Peyer's patch (tissue), 4 donors: ENCODE results near the gene GRID2IP. TPM values are rescaled to one million over a fixed set of nuclear protein-coding genes. Genes with fewer than 3 reads are reported as not detected.
A peak's percentile ranks its signal among the peaks of the same experiment; 100 is the strongest.

ENCODE experiments used
- DNase-seq, 3 donors: peaks; one replicate each; pipeline ENCODE4 v3.0.0-alpha.2; 2017 to 2019
- H3K27ac ChIP-seq, 4 donors: fragments of 200-600 bp; sonication (generic); one replicate each; pipeline ENCODE4 v1.5.1; 2016 to 2019
- H3K27me3 ChIP-seq, 2 donors: fragments of 200-600 bp; sonication (generic); one replicate each; pipeline ENCODE4 v1.5.1; 2019
- H3K36me3 ChIP-seq, 3 donors: fragments of 200-600 bp; sonication (generic); one replicate each; pipeline ENCODE4 v1.5.1; 2016 to 2019
- H3K4me1 ChIP-seq, 4 donors: fragments of 200-600 bp; sonication (generic); one replicate each; pipeline ENCODE4 v1.5.1; 2016 to 2019
- H3K4me3 ChIP-seq, 4 donors: fragments of 200-600 bp; sonication (generic); 1 replicate in 3 of 4; 2 replicates in 1 of 4; pipeline ENCODE4 v1.5.1; 2016 to 2019; ENCODE audit warnings: mild to moderate bottlenecking in 1 of 4
- H3K9me3 ChIP-seq, 4 donors: fragments of 200-600 bp; sonication (generic); one replicate each; pipeline ENCODE4 v1.5.1; 2016 to 2019; ENCODE audit warnings: mild to moderate bottlenecking in 1 of 4
- CTCF ChIP-seq, 6 experiments: fragments of 450-650 bp in 4 of 6; fragments of 200-600 bp in 2 of 6; sonication (generic) in 1 of 6; IDR thresholded peaks; one replicate each; pipeline ENCODE4 v1.5.1; 2017 to 2019; ENCODE audit warnings: antibody characterized with exemption in 6 of 6, mild to moderate bottlenecking in 3 of 6, moderate library complexity in 1 of 6
- POLR2A ChIP-seq, 2 donors: fragments of 450-650 bp; IDR thresholded peaks; one replicate each; pipeline ENCODE4 v1.5.1; 2017; ENCODE audit warnings: antibody characterized with exemption in 2 of 2, mild to moderate bottlenecking in 2 of 2, moderate library complexity in 2 of 2
- total RNA-seq, 4 donors: library from RNA; depleted of rRNA; stranded (reverse); fragments of >200 nt; gene quantifications; one replicate each; pipeline ENCODE4 v1.1.0, GENCODE V29; 2016

The GRID2IP gene
- total RNA-seq, result under 1 TPM in 3 of 4 donors, not detected in 1; 0.40 to 0.95 (median 0.88) TPM

GRCh38 chr7:6551016-6551511 lies at the start of gene GRID2IP:
Gene GRID2IP, minus strand, starts transcription at chr7:6551461. Its CDS starts 25 bp downstream, at chr7:6551436.
- Histone ChIP-seq H3K4me3 (no peak within 1 kb of the TSS), H3K27ac (no peak within 1 kb of the TSS), H3K36me3 (no peaks in the 10 kb centered on the region), H3K27me3 (no peaks in the 10 kb centered on the region), H3K9me3 (no peaks in the 10 kb centered on the region), H3K4me1 (no peaks in the 10 kb centered on the region)
- DNase-seq, result no peak
- TF ChIP-seq CTCF (IDR thresholded peaks at IDR 0.05) (no peak), POLR2A (IDR thresholded peaks at IDR 0.05) (no peak)

GRCh38 chr7:6600093-6600492 lies 48.8 kb upstream of the GRID2IP start:
- H3K27me3 ChIP-seq, result no peaks in the 10 kb centered on the region
- H3K27ac ChIP-seq, result no peak overlapping the region
- TF ChIP-seq POLR2A (IDR thresholded peaks at IDR 0.05) (no peak), CTCF (IDR thresholded peaks at IDR 0.05) (no peak)
- no peak for DNase-seq
- H3K36me3 ChIP-seq, result peaks cover 0 to 83% (median 0%) of the 10 kb centered on the region in 3 donors
- no peak overlapping the region for H3K4me3 ChIP-seq
- no peaks in the 10 kb centered on the region for H3K4me1 ChIP-seq
- no peaks in the 10 kb centered on the region for H3K9me3 ChIP-seq

GRCh38 chr7:6590645-6591110 lies 39.4 kb upstream of the GRID2IP start:
- H3K36me3 ChIP-seq, result peaks cover 0 to 45% (median 0%) of the 10 kb centered on the region in 3 donors

GRCh38 chr7:6589829-6590644 lies 38.8 kb upstream of the GRID2IP start, which contains the start of gene INTS15:
Gene INTS15, plus strand, starts transcription at chr7:6590021. Its CDS starts 263 bp downstream, at chr7:6590284.
- peak within 1 kb of the TSS; percentile 59 to 90 (median 76) for H3K4me3 ChIP-seq
- H3K4me1 ChIP-seq, result peaks cover 0 to 17% (median 11%) of the 10 kb centered on the region in 4 donors
- peak; percentile 71 to 88 (median 88) for DNase-seq
- H3K27me3 ChIP-seq, result no peaks in the 10 kb centered on the region
- H3K36me3 ChIP-seq, result peaks cover 0 to 45% (median 0%) of the 10 kb centered on the region in 3 donors
- TF ChIP-seq POLR2A (IDR thresholded peaks at IDR 0.05), result peak in 1 of 2 donors; percentile 88
- TF ChIP-seq CTCF (IDR thresholded peaks at IDR 0.05), result peak; percentile 70 to 98 (median 94)
- peak within 1 kb of the TSS; percentile 77 to 97 (median 89) for H3K27ac ChIP-seq
- H3K9me3 ChIP-seq, result no peaks in the 10 kb centered on the region

More at GRCh38 chr7:6590645-6591110, 39.4 kb upstream of the GRID2IP start:
- TF ChIP-seq CTCF (IDR thresholded peaks at IDR 0.05) (no peak), POLR2A (IDR thresholded peaks at IDR 0.05) (no peak)
- Histone ChIP-seq H3K27ac (peak overlapping the region; percentile 77 to 97 (median 89)), H3K4me3 (peak overlapping the region; percentile 59 to 90 (median 76)), H3K4me1 (peaks cover 0 to 17% (median 11%) of the 10 kb centered on the region in 4 donors), H3K27me3 (no peaks in the 10 kb centered on the region), H3K9me3 (no peaks in the 10 kb centered on the region)
- no peak for DNase-seq

- Histone ChIP-seq H3K36me3 (peaks cover 0 to 45% (median 0%) of the 10 kb centered on the region in 3 donors), H3K4me1 (peaks cover 0 to 17% (median 11%) of the 10 kb centered on the region in 4 donors), H3K27ac (peak overlapping the region in 3 of 4 donors; percentile 83 to 97 (median 95)), H3K4me3 (peak overlapping the region; percentile 59 to 90 (median 76)), H3K27me3 (no peaks in the 10 kb centered on the region), H3K9me3 (no peaks in the 10 kb centered on the region)
- no peak for TF ChIP-seq POLR2A (IDR thresholded peaks at IDR 0.05)
- no peak for TF ChIP-seq CTCF (IDR thresholded peaks at IDR 0.05)
- DNase-seq, result no peak
Measured at GRCh38 chr7:6589151-6589828, 38.0 kb upstream of the GRID2IP start.
